Loucy (cell line): ENCODE results near the gene PBOV1.

Experiments
- CTCF ChIP-seq: fragments of 200-600 bp; sonication (generic); conservative IDR thresholded peaks from 2 replicates; pipeline ENCODE4 v1.5.1; 2014; ENCODE audit warnings: mild to moderate bottlenecking, antibody characterized with exemption, low read length
- EZH2phosphoT487 ChIP-seq: fragments of 200-600 bp; IDR thresholded peaks from 2 replicates; pipeline ENCODE4 v1.6.1; 2018; ENCODE audit warnings: antibody characterized with exemption, mild to moderate bottlenecking, moderate library complexity, borderline replicate concordance

GRCh38 chr6:138184230-138184629 lies 34.1 kb downstream of the PBOV1 start:
- TF ChIP-seq EZH2phosphoT487 (no peak), CTCF (no peak)
